Left hindlimb (tissue), 1 donor: ENCODE results near the gene GIMAP8.
"Not testable (repeated sequence)": the region's sequence is repeated elsewhere in the genome, so short reads cannot be mapped to it uniquely, and the experiment has no call there.

Experiments
- DNase-seq: peaks from one replicate; pipeline ENCODE4 v3.0.0-alpha.2; 2018

The GIMAP8 gene

DNA sequence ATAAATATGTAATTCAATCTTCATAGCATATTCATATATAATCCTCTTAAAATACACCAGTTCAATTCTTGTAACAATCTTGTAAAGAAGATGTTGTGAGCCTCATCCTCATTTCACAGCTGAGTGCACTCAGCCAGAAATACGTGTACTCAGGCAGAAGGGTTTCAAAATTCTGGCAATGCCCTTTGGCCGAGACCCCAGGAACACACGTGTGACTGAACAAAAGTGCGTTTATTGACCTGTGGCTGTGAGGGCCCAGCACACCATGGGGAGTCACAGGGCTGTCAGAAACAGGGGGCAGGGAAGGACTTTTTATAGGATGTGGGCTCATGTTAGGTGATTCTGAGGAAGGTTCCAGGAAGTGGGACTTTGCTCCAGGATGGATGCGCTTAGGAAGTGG lies 21.5 kb downstream of the GIMAP8 start:
- no peak for DNase-seq

- DNase-seq, result no peak
Observed at GRCh38 chr7:150473902-150474301, 23.5 kb downstream of the GIMAP8 start.

- DNase-seq, result no peak
Observed at GRCh38 chr7:150476285-150476684, 25.9 kb downstream of the GIMAP8 start.

DNA sequence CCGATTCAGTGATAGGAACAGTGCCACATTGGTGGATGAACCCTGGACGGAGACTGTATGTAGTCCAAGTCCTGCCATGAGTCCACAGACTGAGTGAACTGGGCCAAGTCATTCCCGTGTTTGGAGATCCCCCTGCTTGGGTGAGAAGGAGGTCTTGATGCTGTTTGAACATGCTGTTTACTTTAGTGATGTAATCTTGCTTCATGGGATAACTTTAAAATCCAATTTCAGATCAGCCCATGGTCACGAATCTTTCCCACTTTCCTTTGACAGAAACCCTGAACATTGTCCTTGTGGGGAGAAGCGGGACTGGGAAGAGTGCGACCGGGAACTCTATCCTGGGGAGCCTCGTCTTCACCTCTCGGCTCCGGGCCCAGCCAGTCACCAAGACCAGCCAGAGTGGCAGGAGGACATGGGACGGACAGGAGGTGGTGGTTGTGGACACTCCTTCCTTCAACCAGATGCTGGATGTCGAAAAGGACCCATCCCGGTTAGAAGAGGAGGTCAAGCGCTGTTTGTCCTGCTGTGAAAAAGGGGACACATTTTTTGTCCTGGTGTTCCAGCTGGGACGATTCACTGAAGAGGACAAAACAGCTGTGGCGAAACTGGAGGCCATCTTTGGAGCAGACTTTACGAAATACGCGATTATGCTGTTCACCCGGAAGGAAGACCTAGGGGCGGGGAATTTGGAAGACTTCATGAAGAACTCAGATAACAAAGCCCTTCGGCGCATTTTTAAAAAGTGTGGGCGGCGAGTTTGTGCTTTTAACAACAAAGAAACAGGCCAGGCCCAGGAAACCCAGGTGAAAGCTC lies 26.6 kb downstream of the GIMAP8 start:
- DNase-seq, result no peak

DNA sequence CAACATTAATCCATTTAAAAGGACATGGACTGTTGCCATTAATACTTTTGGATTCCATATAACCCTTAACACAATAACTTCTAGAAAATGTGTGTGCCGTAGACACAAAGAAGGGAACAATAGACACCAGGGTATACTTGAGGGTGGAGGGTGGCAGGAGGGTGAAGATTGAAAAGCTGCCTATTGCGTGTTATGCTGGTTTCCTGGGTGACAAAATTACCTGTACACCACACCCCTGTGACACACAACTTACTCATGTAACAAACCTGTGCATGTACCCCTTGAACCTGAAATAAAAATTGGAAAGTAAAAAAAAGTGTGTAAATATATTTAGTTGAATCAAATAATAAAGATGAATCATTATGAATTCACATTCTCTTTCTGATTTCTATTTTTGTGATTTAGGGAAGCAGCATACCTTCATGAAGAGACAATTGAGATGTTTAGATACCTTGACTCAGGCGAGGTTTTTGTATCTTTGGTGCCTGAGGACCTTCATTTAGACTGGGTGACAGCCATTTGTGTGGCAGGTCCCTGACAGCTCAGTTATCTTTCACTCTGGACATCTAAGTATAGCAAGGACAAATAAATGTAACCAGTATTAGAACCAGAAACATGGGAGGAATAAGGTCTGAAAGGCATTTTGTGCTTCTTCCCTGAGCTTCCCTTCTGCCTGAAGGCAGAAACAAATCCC lies 28.7 kb downstream of the GIMAP8 start:
- DNase-seq, result no peak

- DNase-seq, result no peak
Observed at GRCh38 chr7:150481186-150481920, 30.9 kb downstream of the GIMAP8 start.

DNA sequence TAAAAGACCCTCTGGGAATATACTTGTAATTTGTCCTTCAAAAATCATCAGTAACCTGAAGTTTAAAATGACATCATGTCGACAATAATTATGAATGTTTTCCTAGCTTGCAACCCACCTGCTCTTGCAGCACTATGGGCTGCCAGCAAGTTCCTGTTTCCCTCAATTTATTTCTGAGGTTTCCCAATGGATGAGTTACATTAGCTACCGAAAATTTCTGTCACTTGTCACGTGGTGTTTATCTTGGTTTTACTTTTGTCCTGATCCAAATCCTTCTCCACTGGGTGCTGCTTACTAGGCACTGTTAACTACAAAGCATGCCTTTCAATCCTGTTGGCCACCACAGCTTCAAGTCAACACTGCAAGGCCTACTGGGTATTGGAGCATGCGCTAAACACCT lies 31.5 kb downstream of the GIMAP8 start:
- DNase-seq, result no peak

GRCh38 chr7:150483514-150483913 lies 33.1 kb downstream of the GIMAP8 start:
- DNase-seq, result not testable (repeated sequence)

DNA sequence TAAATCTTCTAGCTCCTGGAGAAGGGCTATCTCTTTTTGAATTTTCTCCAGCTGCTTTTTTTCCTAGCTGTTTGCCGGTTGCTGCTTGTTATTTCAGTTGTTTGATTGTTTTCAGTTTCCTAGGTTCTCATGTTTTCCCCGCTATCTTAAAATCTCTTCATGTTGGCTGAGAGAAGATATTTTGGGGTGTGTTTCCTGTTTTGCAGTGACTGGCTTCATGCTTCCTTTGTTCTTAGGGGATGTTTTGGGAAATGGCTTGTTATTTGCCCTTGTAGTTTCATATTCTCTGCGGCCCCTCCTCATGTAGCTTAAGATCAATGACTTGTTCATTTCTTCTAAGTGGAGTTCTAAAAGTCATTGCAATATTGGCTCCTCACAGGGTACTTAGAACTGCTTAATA lies 33.6 kb downstream of the GIMAP8 start:
- DNase-seq, result not testable (repeated sequence)

- no peak for DNase-seq
Observed at GRCh38 chr7:150487625-150488024, 37.2 kb downstream of the GIMAP8 start.

- DNase-seq, result no peak
Observed at GRCh38 chr7:150489782-150490181, 39.4 kb downstream of the GIMAP8 start.

DNA sequence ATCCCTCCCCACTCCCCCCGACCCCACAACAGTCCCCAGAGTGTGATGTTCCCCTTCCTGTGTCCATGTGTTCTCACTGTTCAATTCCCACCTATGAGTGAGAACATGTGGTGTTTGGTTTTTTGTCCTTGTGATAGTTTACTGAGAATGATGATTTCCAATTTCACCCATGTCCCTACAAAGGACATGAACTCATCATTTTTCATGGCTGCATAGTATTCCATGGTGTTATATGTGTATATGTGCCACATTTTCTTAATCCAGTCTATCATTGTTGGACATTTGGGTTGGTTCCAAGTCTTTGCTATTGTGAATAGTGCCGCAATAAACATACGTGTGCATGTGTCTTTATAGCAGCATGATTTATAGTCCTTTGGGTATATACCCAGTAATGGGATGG lies 43.0 kb downstream of the GIMAP8 start:
- not testable (repeated sequence) for DNase-seq

- no peak for DNase-seq
Observed at GRCh38 chr7:150502519-150502918, 52.1 kb downstream of the GIMAP8 start.

DNA sequence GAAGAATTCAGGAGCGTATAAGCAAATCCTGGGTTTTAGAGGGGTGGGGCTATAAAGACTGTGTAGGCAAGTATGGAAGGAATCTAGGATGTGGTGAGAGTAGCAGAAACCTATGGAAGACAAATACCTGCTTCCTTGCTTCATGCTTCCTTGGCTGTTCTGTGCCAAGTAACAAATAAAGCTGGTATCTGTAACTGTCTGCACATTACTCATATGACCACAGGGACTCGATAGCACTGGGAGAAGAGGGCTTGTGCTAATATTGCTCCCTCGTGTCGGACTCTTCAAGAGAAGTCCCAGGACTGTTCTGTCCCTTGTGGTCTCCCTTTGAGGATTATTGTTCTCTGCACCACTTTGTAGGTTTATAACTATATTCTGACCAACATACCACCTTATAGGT lies 52.7 kb downstream of the GIMAP8 start:
- no peak for DNase-seq

- DNase-seq, result no peak
Observed at GRCh38 chr7:150503581-150503980, 53.2 kb downstream of the GIMAP8 start.

GRCh38 chr7:150507947-150508602 lies 57.6 kb downstream of the GIMAP8 start:
- DNase-seq, result no peak

- DNase-seq, result no peak
Observed at GRCh38 chr7:150511048-150511447, 60.6 kb downstream of the GIMAP8 start.

GRCh38 chr7:150513758-150514157 lies 63.3 kb downstream of the GIMAP8 start:
- DNase-seq, result no peak

GRCh38 chr7:150514748-150515222 lies 64.4 kb downstream of the GIMAP8 start, which contains the start of gene GIMAP7:
GIMAP7 (plus strand) TSS chr7:150514872; CDS start chr7:150519975, 5,103 bp downstream.
- no peak for DNase-seq

DNA sequence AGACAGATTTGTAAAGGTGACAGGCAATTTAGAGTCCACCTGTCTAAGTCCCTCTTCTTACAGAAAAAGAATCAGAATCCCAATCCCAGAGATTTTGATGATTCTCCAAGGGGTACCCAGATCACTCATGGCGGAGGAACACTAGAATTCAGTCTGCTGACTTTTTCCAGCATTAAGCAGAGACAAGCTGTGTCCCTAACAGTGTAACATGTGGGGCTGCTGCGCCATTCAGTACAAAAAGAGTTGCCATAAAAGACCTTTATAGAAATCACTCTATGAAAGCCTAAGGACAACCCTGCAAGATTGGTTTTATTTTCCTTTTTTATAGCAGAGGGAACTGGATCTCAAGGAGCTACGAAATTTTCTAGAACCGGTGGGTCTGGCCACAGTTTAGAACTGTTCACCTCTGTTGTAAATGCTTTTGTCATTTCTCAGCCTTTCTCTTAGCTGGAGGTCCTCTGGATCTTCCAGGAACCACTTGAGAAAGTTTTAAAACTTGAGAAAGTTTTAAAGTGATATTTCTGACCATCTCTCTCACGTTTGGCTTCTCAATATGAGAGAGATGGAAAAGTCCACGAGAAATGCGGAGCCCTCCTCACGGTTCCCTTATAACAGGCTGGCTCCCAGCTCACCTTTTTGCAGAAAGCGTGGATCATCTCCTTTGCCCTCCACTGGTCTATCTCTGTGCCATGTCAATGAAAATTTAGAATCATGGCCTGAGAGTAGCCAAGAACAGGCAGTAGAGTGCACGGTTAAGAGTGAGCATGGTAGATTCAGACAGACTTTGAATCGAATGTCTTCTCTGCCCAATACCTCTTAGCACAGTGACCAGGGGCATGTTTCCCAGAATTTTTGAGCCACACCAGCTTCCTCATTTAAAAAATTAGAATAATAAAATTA lies 65.1 kb downstream of the GIMAP8 start:
- DNase-seq, result no peak

DNA sequence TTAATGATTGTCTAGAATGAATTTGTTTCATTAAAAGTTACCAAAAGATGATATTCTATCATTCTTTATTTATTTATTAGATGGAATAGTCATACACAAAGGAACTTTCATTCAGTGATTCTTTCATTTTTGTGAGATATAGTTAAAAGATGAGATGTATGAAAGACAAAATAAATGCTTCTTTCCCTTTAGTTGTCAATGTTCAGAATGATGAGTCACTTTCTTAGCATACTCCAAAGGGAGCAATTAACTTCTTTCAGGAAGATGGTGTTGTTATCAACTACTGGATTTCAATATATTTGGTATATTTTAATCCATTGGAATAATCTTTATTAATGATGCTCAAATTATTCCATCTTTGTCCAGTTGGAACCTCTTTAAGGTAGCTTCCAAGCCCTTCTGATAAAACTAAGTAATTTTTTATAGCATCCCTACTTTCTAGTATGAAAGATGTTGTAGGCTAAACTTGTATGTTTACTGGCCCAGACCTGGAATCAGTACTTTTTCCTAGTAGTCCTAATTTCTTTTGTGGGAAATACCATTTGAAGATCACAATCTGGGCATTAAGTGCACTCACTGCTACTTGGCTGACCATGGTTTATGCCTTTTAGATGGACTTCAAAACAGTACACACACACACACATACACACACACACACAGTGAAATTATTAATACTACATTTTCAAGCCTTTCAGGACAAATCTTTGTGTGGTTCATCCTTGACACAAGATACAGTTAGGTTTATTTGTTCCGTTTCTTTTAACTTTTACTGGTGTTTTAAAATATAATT lies 66.7 kb downstream of the GIMAP8 start:
- DNase-seq, result no peak
